ENCODE results near the gene SLC6A9.

SLC6A9 gene

DNA sequence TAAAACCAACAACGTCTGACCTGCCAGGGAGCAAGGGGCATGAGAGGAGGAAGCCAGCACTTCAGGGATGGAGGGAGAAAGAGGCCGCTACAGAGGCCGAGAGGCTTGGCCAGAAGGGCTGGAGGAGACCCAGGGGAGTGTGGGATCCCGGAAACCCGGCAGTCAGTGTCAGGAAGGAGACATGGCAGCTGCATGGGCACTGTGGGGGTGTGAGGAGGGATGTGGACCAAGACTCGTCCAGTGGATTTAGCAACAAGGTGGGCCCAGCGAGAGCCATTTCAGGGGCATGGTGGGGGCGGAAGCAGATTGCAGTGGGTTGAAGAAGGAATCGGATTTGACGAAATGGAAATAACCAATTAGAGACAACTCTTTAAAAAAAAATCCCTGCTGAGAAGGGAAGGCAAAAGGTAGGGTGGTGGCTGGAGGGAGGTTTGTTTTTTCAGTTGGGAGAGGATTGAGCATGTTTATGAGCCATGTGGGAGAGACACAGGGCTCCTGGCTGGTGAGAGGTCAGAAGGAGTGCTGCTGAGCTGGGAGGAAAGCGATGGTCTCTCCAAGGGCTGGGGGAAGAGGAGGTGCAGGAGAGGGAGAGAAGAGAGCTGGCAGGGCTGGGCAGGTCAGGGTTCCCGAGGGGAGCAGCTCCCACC is 47.9 kb downstream of the SLC6A9 start:
- DNase-seq (ENCODE audit: low read depth): no peak

DNA sequence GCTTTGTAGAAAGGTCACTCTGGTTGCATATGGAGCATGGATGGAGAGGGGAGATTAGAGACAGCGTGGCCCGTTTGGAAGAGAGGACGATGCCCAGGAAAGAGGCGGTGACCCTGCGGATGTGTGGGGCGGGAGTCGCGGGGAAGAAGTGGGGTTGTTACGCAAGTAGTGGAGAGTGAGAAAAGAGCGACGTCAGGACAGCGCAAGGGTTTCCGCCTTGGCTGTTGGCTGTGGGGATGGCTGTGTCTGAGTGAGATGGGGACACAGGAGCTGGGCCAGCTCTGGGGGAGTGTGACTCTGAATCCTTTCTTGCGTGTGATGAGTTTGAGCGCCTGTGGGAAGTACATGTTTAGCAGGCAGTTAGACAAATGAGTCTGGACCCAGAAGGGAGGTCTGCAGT is 48.5 kb downstream of the SLC6A9 start:
- no peak for DNase-seq (ENCODE audit: low read depth)

DNA sequence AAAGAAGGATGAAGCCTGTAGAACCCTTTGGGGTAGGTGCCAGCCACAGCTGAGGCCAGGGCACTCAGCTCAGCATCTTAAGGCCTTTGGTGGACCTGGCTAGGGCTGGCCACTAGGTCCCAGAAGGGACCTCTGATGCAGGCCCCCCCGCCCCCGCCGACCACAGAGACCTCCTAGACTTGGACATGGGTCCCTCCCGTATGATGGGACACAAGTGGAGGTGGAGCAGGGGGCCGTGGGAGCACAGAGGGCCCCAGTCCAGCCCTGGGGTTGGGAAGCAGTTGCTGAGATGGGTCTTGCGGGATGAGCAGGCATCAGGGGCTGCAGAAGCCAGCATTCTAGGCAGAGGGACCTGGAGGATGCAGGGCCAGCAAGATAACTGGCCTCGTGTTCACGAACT is 49.0 kb downstream of the SLC6A9 start:
- no peak for DNase-seq (ENCODE audit: low read depth)

GRCh38 chr1:43981636-43982035 is 49.6 kb downstream of the SLC6A9 start:
- no peak for DNase-seq (ENCODE audit: low read depth)

GRCh38 chr1:43981135-43981491 is 50.1 kb downstream of the SLC6A9 start:
- no peak for DNase-seq (ENCODE audit: low read depth)

- DNase-seq (ENCODE audit: low read depth): no peak
Measured at GRCh38 chr1:43980255-43981134, 50.8 kb downstream of the SLC6A9 start.

DNA sequence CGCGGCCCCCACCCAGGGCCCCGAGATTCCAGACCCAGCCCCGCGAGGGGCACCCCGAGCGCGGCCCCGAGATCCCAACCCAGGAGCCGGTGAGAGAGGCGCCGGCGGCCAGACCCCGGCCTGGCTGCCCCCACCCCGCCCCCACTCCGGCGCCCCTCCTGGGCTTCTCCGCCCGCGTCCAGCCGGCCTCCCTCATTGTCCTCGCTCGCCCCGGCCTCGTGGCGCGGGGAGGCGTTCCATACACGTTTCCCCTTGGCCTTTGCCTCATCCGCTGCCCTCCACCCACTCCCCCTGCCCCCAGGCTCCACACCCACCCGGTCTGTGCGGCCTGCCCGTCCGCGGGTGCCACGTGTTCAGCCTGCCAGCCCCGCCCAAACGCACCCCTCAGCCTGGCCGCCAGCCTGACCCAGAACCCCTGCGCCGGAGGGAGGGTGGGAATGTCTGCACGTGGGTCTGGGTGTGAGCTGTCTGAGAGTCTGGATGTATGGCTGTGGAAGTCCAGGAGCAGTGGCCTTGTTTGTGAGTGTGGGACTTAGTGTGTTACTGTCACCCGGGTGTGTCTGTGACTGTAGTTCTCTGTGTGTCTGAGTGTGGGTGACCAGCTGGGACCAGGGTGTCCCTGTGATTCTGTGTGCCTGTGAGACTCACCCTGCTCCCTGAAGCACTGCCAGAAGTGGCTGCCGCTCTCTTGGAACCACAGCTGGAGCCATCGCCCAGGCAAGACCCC is 51.6 kb downstream of the SLC6A9 start:
- no peak for DNase-seq (ENCODE audit: low read depth)

DNA sequence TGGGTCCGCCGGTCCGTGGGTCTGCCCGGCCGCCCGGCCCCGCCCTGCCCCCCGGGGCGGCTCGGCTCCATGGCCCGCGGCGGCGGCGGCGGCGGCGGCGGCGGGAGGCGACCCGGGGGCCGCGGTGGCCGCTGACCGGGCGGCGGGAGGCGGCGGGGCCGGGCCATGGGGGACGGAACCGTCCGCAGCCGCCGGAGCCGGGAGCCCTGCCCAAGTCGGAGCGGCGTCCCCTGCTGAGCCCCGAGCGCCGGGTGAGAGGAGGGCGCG is 52.1 kb downstream of the SLC6A9 start:
- DNase-seq (ENCODE audit: low read depth): no peak

DNA sequence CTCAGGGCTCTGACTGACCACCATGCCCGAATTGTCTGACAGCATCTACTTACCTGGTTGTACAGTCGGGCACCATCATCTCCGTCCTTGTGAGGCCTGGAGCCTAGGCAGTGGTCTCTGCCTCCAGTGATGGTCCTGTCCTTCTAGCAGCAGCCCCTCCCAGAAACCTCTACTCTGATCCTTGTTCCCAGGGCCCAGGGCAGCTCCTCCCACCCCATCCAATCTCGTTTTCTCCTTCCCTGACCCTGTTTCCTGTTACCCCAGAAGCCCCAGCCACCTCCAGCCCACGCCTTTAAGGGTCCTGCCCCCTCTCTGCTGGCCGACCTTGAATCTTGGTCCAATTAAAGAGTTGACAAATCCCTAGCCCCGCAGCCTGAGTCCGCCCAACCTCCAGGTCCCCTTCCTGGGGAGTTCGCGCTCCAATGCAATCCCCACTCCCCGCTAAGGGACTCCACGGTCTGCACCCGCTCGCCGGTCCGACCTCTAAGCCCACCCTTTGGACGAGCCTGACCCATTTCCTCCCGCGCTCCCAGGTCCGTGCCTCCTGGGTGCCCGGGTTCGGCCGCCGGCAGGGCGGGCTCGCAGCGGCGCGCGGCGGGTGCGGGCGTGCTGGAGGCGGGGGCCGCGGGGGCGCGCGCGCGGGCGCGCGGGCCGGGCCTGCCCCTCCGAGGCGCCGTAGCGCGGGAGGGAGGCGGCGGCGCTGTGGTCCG is 52.6 kb downstream of the SLC6A9 start, which contains the start of gene B4GALT2:
Gene B4GALT2 (plus strand): TSS at position 660 of the 710 bp plus-strand sequence. CDS start 1,951 bp downstream, outside the sequence.
- no peak for DNase-seq (ENCODE audit: low read depth)

DNA sequence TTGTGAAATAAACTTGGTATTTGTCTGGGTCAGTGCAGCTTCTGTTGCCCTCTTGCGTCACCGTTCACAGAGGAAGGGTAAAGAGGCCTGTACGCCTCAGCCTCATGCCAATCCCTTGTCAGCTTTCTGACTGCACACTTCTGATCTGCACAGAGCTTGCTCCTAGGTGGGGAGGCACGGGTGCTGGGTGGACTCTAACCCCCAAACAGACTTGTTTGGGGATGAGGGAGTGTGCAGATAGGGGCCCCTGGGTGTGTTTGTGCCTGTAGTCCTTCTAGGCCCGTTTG is 53.1 kb downstream of the SLC6A9 start:
- DNase-seq (ENCODE audit: low read depth): no peak

- DNase-seq (ENCODE audit: low read depth): no peak
Measured at GRCh38 chr1:43977376-43978263, 53.6 kb downstream of the SLC6A9 start.

- no peak for DNase-seq (ENCODE audit: low read depth)
Measured at GRCh38 chr1:43976890-43977289, 54.4 kb downstream of the SLC6A9 start.

DNA sequence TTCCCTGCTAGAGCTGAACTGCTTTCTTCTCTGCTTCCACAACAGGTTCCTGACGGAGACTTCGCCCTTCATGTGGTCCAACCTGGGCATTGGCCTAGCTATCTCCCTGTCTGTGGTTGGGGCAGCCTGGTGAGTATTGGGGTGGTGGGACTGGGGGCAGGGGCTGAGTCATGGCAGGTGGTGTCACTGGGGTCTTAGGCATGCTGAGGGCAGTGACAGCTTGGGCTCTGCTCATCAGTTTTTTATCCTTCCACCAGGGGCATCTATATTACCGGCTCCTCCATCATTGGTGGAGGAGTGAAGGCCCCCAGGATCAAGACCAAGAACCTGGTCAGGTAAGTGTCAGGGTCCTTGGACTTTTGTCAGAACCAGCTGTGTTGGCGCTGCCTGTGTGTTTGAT is 55.2 kb downstream of the SLC6A9 start:
- DNase-seq (ENCODE audit: low read depth): no peak

GRCh38 chr1:43975249-43975961 is 55.9 kb downstream of the SLC6A9 start:
- no peak for DNase-seq (ENCODE audit: low read depth)

GRCh38 chr1:43974443-43975248 is 56.6 kb downstream of the SLC6A9 start, which contains the start of gene ATP6V0B:
ATP6V0B (plus strand) TSS chr1:43974960; CDS start chr1:43975041, 81 bp downstream.
- DNase-seq (ENCODE audit: low read depth): peak; percentile 97

GRCh38 chr1:43973981-43974442 is 57.2 kb downstream of the SLC6A9 start:
- no peak for DNase-seq (ENCODE audit: low read depth)

GRCh38 chr1:43971336-43971980 is 59.8 kb downstream of the SLC6A9 start:
- no peak for DNase-seq (ENCODE audit: low read depth)

DNA sequence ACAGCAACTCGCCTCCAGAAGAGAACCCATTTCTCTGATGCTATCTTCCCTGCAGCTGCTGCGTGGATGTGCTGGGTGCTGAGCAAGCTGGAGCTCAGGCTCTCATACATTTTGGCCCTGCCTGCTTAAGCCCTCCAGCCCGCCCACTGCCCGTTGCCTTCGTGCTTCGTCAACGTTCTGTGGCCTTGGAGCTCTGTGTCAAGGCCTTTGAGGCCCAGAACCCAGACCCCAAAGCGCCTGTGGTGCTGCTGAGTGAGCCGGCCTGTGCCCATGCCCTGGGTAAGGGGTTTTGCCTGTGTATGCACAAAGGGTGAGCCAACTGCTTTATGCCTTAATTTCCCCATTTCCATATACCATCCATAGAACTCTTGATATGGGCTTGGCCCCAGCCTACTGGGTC is 60.4 kb downstream of the SLC6A9 start:
- no peak for DNase-seq (ENCODE audit: low read depth)

DNA sequence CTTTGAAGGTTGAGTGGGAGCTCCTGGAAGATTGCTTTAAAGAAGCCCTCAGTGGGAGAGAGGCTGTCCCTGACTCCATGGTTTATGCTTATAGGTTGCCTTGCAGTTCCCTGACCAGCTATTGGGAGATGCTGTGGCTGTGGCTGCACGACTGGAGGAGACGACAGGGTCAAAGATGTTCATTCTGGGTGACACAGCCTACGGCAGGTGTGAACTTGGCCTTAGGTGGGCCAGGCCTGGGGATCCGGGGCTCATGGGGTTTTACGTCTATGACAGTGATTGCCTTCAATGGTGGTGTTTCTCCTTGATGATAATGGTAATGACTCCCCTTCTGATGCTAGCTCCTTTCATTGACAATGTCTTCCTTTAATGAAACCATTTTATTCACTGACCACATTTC is 60.8 kb downstream of the SLC6A9 start:
- no peak for DNase-seq (ENCODE audit: low read depth)

Data from stimulated activated CD8-positive, alpha-beta memory T cell treated with anti-CD3 and anti-CD28 coated beads, Interleukin-4, amount 100 ng/mL, for 24 hours (primary cell).